HepG2 (cell line): Measurements from ENCODE around the gene MLLT10. TPM values are rescaled to one million over a fixed set of nuclear protein-coding genes. Genes with fewer than 3 reads are reported as not detected.
A peak's percentile ranks its signal among the peaks of the same experiment; 100 is the strongest.

Experiments used
- ATAD3A ChIP-seq: sonication (generic); formaldehyde crosslinking; IDR thresholded peaks from 2 replicates; pipeline ENCODE4 v1.4.0; 2020; ENCODE audit warnings: missing genetic modification reagents
- GATAD2A ChIP-seq: IDR thresholded peaks from 2 replicates; pipeline ENCODE4 v1.6.1; 2016
- GLI4 ChIP-seq: sonication (generic); formaldehyde crosslinking; IDR thresholded peaks from 2 replicates; pipeline ENCODE4 v1.5.1; 2020; ENCODE audit warnings: missing genetic modification reagents, mild to moderate bottlenecking, moderate library complexity, borderline replicate concordance
- HMGXB3 ChIP-seq: sonication (generic); formaldehyde crosslinking; IDR thresholded peaks from 2 replicates; pipeline ENCODE4 v1.4.0; 2020; ENCODE audit warnings: missing genetic modification reagents, borderline replicate concordance
- MLXIP ChIP-seq: sonication (generic); formaldehyde crosslinking; IDR thresholded peaks from 2 replicates; pipeline ENCODE4 v1.9.0; 2021; ENCODE audit warnings: missing genetic modification reagents, borderline replicate concordance
- NPAS2 ChIP-seq: sonication (generic); formaldehyde crosslinking; IDR thresholded peaks from 2 replicates; pipeline ENCODE4 v1.8.0; 2022; ENCODE audit warnings: mild to moderate bottlenecking, missing genetic modification reagents, borderline replicate concordance
- SRY ChIP-seq: sonication (generic); formaldehyde crosslinking; IDR thresholded peaks from 2 replicates; pipeline ENCODE4 v1.8.0; 2022; ENCODE audit warnings: mild to moderate bottlenecking, missing genetic modification reagents
- YEATS4 ChIP-seq: sonication (generic); formaldehyde crosslinking; IDR thresholded peaks from 2 replicates; pipeline ENCODE4 v1.4.0; 2020; ENCODE audit warnings: missing genetic modification reagents, borderline replicate concordance
- ZBTB42 ChIP-seq: sonication (generic); formaldehyde crosslinking; IDR thresholded peaks from 2 replicates; pipeline ENCODE4 v1.5.0; 2020; ENCODE audit warnings: mild to moderate bottlenecking, missing genetic modification reagents
- ZFP36L1 ChIP-seq: sonication (generic); formaldehyde crosslinking; IDR thresholded peaks from 2 replicates; pipeline ENCODE4 v1.8.0; 2022; ENCODE audit warnings: mild to moderate bottlenecking, missing genetic modification reagents, moderate library complexity
- ZNF317 ChIP-seq: sonication (generic); formaldehyde crosslinking; IDR thresholded peaks from 2 replicates; pipeline ENCODE4 v1.5.0; 2020; ENCODE audit warnings: mild to moderate bottlenecking, missing genetic modification reagents
- ZNF446 ChIP-seq: sonication (generic); formaldehyde crosslinking; IDR thresholded peaks from 2 replicates; pipeline ENCODE4 v1.5.0; 2020; ENCODE audit warnings: mild to moderate bottlenecking, missing genetic modification reagents
- ZNF530 ChIP-seq: sonication (generic); formaldehyde crosslinking; IDR thresholded peaks from 2 replicates; pipeline ENCODE4 v1.5.0; 2020; ENCODE audit warnings: low read depth, mild to moderate bottlenecking, missing genetic modification reagents
- polyA plus RNA-seq, 8 experiments: library from polyadenylated mRNA; depleted of rRNA in 3 of 8; stranded (reverse) in 7 of 8; unstranded in 1 of 8; fragments of >200 nt; fragmentation: Illumina TruSeq in 4 of 8; extraction: Trizol in 4 of 8; gene quantifications; 2 replicates each; pipeline versions ENCODE4 v1.2.1 to v1.2.3, GENCODE V29; 2011 to 2016; ENCODE audit warnings: low read depth in 4 of 8, missing spikeins in 1 of 8, mixed read lengths in 1 of 8; ENCODE audit not compliant: insufficient read depth in 1 of 8
- total RNA-seq, 5 experiments: library from RNA; depleted of rRNA; stranded (reverse); fragments of >200 nt; fragmentation: Illumina TruSeq; extraction: Trizol; gene quantifications; 2 replicates each; pipeline ENCODE4 v1.2.3, GENCODE V29; 2016; ENCODE audit warnings: low read depth in 1 of 5

MLLT10 gene
- total and polyA plus RNA-seq, 2 of the 13 experiments (the other 11 are each of a cell fraction or from before 2014, with no cell fraction given): 51.3 to 84.1 TPM

GRCh38 chr10:21495002-21495751 lies 38.9 kb upstream of the MLLT10 start (continued):
- peak; percentile 51; the same call in 1 of the 2 replicates for TF ChIP-seq HMGXB3
- TF ChIP-seq SRY (CRISPR knock-in tag): no peak
- peak; percentile 26; the same call in 1 of the 2 replicates for TF ChIP-seq ZNF446 (CRISPR knock-in tag)
- TF ChIP-seq NPAS2 (CRISPR knock-in tag): 0 out of 2 replicates have a peak, but pooled peaks have one; percentile 62
- TF ChIP-seq YEATS4 (CRISPR knock-in tag): no peak
- 0 out of 2 replicates have a peak, but pooled peaks have one; percentile 47 for TF ChIP-seq ZNF530 (CRISPR knock-in tag)
- TF ChIP-seq GATAD2A (CRISPR knock-in tag): 0 out of 2 replicates have a peak, but pooled peaks have one; percentile 24
- TF ChIP-seq MLXIP: no peak
- TF ChIP-seq ZFP36L1 (CRISPR knock-in tag): no peak; the same call in 1 of the 2 replicates
- no peak; the same call in 1 of the 2 replicates for TF ChIP-seq ZNF317 (CRISPR knock-in tag)
- no peak for TF ChIP-seq ATAD3A (CRISPR knock-in tag)
- 0 out of 2 replicates have a peak, but pooled peaks have one; percentile 41 for TF ChIP-seq GLI4
- peak; percentile 18 for TF ChIP-seq ZBTB42 (CRISPR knock-in tag)
